Cardiac atrium fibroblast (primary cell): Measurements from ENCODE around the gene GIPC3. TPM values are rescaled to one million over a fixed set of nuclear protein-coding genes. Genes with fewer than 3 reads are reported as not detected.

Experiments used
- total RNA-seq: library from RNA; depleted of rRNA; stranded (reverse); fragments of >200 nt; gene quantifications from 2 replicates; pipeline ENCODE4 v1.2.3, GENCODE V29; 2015

GIPC3 gene
- 0.18 and 0.32 TPM in 2 replicates for total RNA-seq

DNA sequence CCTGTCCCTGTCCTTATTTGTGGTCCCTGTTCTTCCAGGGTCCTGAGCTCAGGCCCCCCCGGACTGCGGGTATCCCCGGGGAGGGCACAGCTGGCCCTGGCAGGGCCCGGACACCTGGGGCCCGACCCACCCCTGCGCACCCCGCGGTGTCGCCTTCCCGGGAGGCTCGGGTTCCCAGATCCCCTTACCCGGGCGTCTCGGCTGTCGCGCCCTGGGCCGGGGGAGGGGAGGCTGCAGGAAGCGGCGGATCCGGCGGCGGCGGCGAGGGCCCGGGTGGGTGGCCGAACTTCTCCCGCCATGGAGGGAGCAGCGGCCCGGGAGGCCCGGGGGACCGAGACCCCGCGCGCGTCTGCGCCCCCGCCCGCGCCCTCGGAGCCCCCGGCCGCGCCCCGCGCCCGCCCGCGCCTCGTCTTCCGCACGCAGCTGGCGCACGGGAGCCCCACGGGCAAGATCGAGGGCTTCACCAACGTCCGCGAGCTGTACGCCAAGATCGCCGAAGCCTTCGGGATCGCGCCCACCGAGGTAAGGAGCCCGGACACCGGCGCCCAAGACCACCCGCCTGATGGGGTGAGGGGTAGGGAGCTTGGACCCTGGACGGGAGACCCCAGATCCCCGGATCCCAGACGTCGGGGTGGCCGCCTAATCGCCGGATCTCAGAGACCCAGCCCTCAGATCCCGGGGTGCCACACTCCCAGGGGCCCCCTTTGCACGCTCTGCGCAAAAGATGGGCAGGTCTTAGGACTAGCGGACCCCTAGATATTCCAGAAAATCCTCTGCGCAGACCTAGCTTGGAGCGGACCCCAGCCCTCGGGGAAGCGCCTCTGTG lies at the start of gene GIPC3:
Gene GIPC3, plus strand, starts transcription at position 178 of the 826 bp plus-strand sequence. Its CDS starts 120 bp downstream, at position 298.

DNA sequence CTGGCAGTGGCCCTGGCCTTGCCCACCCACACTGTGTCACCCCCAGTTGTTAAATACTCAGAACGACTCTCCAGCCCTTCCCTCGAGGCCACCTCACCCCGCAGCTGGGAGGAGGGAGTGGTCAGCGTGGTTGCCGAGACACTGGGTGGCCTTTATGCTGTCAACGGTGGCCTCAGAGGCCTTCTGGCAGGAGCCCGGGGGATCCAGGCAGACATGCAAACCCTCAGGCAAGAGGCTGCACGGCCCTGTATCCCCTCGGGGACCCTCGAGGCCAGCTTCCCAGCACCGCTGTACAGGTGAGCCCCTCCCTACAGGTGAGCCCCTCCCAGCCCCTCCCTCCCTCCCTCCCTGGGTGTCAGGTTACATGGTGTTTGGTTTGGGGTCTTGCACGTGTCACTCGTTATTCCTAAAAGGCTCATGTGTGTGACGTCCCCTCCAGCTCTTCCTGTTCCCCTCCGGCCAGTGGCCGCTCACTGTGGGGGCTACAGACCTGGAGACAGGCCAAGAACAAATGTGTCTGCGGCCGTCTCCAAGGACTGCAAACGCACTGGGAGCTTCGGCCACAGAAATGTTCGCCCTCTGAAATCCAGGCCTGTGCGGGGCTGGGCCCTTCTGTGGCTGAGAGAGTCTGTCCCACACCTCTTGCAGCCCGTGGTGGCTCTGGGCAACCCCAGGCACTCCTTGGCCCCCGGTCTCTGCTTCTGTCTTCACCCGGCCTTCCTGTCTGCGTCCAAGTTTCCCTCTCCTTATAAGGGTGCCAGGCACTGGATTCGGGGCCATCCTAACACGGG lies 46.1 kb upstream of the GIPC3 start, which contains the start of gene TEKTIP1:
Gene TEKTIP1, plus strand, starts transcription at position 210 of the 791 bp plus-strand sequence. Its CDS starts 4 bp downstream, at position 214.

DNA sequence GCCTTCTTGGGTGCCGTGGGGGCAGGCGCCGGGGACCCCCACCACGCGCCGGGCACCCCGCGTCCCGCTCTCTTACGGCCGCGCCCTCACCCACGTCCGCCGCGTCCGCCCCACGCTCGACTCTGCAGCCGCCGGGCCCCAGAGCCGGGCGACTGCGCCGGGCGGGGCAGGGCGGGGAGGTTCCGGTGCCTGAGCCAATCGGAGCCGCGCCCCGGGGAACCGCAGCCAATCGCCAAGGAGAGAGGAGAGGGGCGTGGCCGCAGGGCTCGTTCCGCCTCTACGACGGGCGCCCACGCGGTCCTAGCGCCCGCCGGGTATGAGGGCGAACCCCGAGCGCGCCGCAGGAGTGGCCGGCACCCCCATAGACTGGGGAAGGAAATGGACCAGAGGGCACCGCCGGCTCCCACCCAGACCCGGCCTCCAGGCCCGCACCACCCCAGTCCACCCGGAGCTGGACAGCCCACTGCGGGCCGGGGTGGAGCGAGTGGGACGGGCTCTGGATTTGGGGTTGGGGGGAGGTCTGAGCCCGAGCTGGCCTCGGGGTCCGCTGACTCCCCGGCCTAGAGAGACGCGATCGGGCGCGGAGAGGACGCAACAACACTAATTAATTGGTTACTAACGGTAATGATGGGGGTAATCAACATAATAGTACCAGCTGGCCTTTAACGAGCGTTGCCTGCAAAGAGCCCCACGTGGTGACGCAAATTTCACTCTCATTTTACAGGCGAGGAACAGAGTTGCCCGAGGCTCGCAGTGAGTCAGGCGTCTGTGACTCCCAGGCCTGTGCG lies 27.6 kb upstream of the GIPC3 start, which contains the start of gene MFSD12:
Gene MFSD12, minus strand, starts transcription at position 126 of the 788 bp plus-strand sequence. CDS start 183 bp downstream, outside the sequence.

GRCh38 chr19:3572855-3573161 lies 12.5 kb upstream of the GIPC3 start, which contains the start of gene HMG20B:
HMG20B (plus strand) TSS chr19:3572944; CDS start chr19:3573310, 366 bp downstream.

DNA sequence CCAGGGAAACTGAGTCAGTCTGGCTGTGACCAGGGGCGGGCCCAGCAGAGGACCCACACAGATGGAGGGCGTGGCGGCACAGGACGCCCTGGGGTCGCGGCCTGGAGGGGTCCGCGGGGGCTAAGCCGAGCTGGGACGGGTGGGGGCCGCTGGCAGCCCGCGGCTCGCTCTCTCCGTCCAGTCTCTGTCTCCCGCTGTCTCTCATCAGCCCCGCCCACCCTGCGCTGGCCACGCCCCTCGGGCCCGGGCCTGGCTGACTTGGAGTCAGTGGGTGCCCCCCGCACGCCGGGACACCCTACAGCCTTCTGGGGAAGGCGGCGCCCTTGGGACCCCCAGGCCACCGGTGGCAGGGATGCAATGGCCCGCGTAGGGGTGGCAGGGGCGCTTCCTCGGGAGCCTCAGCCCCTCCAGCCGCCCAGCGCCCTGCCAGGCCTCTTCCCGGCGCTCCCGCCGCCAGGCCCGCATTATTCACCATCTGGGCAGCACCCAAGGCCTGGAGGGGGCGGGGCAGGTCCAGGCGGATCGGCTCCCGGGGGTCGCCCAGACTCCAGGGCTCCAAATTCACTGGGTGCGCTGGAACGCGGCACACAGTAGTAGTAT lies 21.5 kb downstream of the GIPC3 start, which contains the start of gene TBXA2R:
Gene TBXA2R, minus strand, starts transcription at position 186 of the 600 bp plus-strand sequence. CDS start 6,241 bp downstream, outside the sequence.

GRCh38 chr19:3626473-3627350 lies 41.4 kb downstream of the GIPC3 start, which contains the start of gene CACTIN:
CACTIN (minus strand) TSS chr19:3626790; CDS start chr19:3626762, 28 bp downstream.

Other genes with a start within 250 kb of the GIPC3 start
- 37.5 and 50.5 TPM in 2 replicates for gene NFIC, start 218.9 kb upstream of the GIPC3 start, total RNA-seq
- gene SMIM24, start 105.0 kb upstream of the GIPC3 start, total RNA-seq, result not detected in 2 replicates
- not detected in 2 replicates for gene SMIM44, start 102.0 kb upstream of the GIPC3 start, total RNA-seq
- gene DOHH, start 84.8 kb upstream of the GIPC3 start, total RNA-seq, result 12.6 and 16.2 TPM in 2 replicates
- gene FZR1, start 79.2 kb upstream of the GIPC3 start, total RNA-seq, result 25.1 and 35.3 TPM in 2 replicates
- gene TEKTIP1, start 46.3 kb upstream of the GIPC3 start, total RNA-seq, result not detected in 2 replicates
- gene MFSD12, start 27.9 kb upstream of the GIPC3 start, total RNA-seq, result 72.6 and 80.2 TPM in 2 replicates
- gene HMG20B, start 12.5 kb upstream of the GIPC3 start, total RNA-seq, result 75.0 and 88.5 TPM in 2 replicates
- gene TBXA2R, start 21.4 kb downstream of the GIPC3 start, total RNA-seq, result 1.3 and 4.2 TPM in 2 replicates
- gene CACTIN, start 41.3 kb downstream of the GIPC3 start, total RNA-seq, result 19.0 and 26.4 TPM in 2 replicates
- gene PIP5K1C, start 115.0 kb downstream of the GIPC3 start, total RNA-seq, result 32.7 and 38.6 TPM in 2 replicates
- not detected in 2 replicates for gene TJP3, start 122.9 kb downstream of the GIPC3 start, total RNA-seq
- gene APBA3, start 176.2 kb downstream of the GIPC3 start, total RNA-seq, result 17.9 and 25.6 TPM in 2 replicates
- gene MRPL54, start 177.2 kb downstream of the GIPC3 start, total RNA-seq, result 51.7 and 57.4 TPM in 2 replicates
- gene RAX2, start 186.8 kb downstream of the GIPC3 start, total RNA-seq, result not detected in 2 replicates
- not detected in 2 replicates for gene MATK, start 200.9 kb downstream of the GIPC3 start, total RNA-seq